Osteoblast (primary cell): Measurements from ENCODE around the gene PRCC. TPM values are rescaled to one million over a fixed set of nuclear protein-coding genes. Genes with fewer than 3 reads are reported as not detected.

Source experiments
- DNase-seq: peaks from one replicate; pipeline ENCODE4 v3.0.0; 2011; ENCODE audit warnings: low spot score, mixed read lengths; ENCODE audit not compliant: insufficient read length; ENCODE audit errors: missing footprints
- H2AFZ ChIP-seq: 2 replicates; pipeline ENCODE4 v1.6.0; 2011; ENCODE audit warnings: mild to moderate bottlenecking, low read length
- H3K27ac ChIP-seq: 2 replicates; pipeline ENCODE4 v1.5.1; 2011; ENCODE audit warnings: mild to moderate bottlenecking, low read depth, low read length, moderate library complexity
- H3K27me3 ChIP-seq: 2 replicates; pipeline ENCODE4 v1.6.0; 2012; ENCODE audit warnings: mild to moderate bottlenecking, control low read depth, inconsistent platforms, low read length, moderate library complexity; ENCODE audit not compliant: insufficient read depth
- H3K36me3 ChIP-seq: 2 replicates; pipeline ENCODE4 v1.5.1; 2011; ENCODE audit warnings: mild to moderate bottlenecking, low read length, control low read depth, moderate library complexity; ENCODE audit not compliant: insufficient read depth
- H3K4me1 ChIP-seq: 2 replicates; pipeline ENCODE4 v1.5.1; 2011; ENCODE audit warnings: mild to moderate bottlenecking, low read length, control low read depth, moderate library complexity; ENCODE audit not compliant: insufficient read depth
- H3K4me2 ChIP-seq: 2 replicates; pipeline ENCODE4 v1.6.0; 2011; ENCODE audit warnings: mild to moderate bottlenecking, low read length; ENCODE audit not compliant: insufficient read depth
- H3K4me3 ChIP-seq: fragments of 200-600 bp; sonication (generic); 3 replicates; pipeline ENCODE4 v1.5.1; 2012; ENCODE audit warnings: mild to moderate bottlenecking, low read length, inconsistent platforms; ENCODE audit not compliant: insufficient read depth
- H3K79me2 ChIP-seq: 2 replicates; pipeline ENCODE4 v1.6.0; 2012; ENCODE audit warnings: mild to moderate bottlenecking, low read length, control low read depth, inconsistent platforms; ENCODE audit not compliant: insufficient read depth
- H3K9me3 ChIP-seq: 2 replicates; pipeline ENCODE4 v1.5.1; 2011; ENCODE audit warnings: low read depth, low read length, control low read depth
- H4K20me1 ChIP-seq: 2 replicates; pipeline ENCODE4 v1.6.0; 2012; ENCODE audit warnings: mild to moderate bottlenecking, low read length, control low read depth; ENCODE audit not compliant: insufficient read depth
- total RNA-seq: library from RNA; depleted of rRNA; stranded (reverse); fragments of >200 nt; gene quantifications from 2 replicates; pipeline ENCODE4 v1.2.3, GENCODE V29; 2012
- TF ChIP-seq, protein P1 (sequence below): IDR thresholded peaks from 2 replicates; pipeline ENCODE4 v1.5.1; 2011; ENCODE audit warnings: mild to moderate bottlenecking, low read depth, low read length, moderate library complexity; ENCODE audit errors: extremely low read depth

Gene PRCC
- total RNA-seq, 1 donor = 22.8 TPM

- H3K27ac ChIP-seq = no peak overlapping the region
- no peak for DNase-seq
- H3K4me2 ChIP-seq = no peak overlapping the region
- no peaks in the 10 kb centered on the region for H3K27me3 ChIP-seq
- peaks cover 64% of the 10 kb centered on the region for H4K20me1 ChIP-seq
- peaks cover 12% of the 10 kb centered on the region for H3K4me1 ChIP-seq
- peaks cover 7% of the 10 kb centered on the region for H3K36me3 ChIP-seq
- peaks cover 91% of the 10 kb centered on the region for H3K79me2 ChIP-seq
- H3K9me3 ChIP-seq = no peaks in the 10 kb centered on the region
- TF ChIP-seq, protein P1, sequence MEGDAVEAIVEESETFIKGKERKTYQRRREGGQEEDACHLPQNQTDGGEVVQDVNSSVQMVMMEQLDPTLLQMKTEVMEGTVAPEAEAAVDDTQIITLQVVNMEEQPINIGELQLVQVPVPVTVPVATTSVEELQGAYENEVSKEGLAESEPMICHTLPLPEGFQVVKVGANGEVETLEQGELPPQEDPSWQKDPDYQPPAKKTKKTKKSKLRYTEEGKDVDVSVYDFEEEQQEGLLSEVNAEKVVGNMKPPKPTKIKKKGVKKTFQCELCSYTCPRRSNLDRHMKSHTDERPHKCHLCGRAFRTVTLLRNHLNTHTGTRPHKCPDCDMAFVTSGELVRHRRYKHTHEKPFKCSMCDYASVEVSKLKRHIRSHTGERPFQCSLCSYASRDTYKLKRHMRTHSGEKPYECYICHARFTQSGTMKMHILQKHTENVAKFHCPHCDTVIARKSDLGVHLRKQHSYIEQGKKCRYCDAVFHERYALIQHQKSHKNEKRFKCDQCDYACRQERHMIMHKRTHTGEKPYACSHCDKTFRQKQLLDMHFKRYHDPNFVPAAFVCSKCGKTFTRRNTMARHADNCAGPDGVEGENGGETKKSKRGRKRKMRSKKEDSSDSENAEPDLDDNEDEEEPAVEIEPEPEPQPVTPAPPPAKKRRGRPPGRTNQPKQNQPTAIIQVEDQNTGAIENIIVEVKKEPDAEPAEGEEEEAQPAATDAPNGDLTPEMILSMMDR = no peak
- no peak overlapping the region for H2AFZ ChIP-seq
- H3K4me3 ChIP-seq = no peak overlapping the region
Measured at GRCh38 chr1:156772728-156773497, 5.6 kb downstream of the PRCC start.

GRCh38 chr1:156773607-156774006 is 6.3 kb downstream of the PRCC start:
- Histone ChIP-seq H3K4me3 (no peak overlapping the region), H2AFZ (no peak overlapping the region), H3K36me3 (peaks cover 7% of the 10 kb centered on the region), H3K4me1 (peaks cover 8% of the 10 kb centered on the region), H3K4me2 (no peak overlapping the region), H3K27me3 (no peaks in the 10 kb centered on the region), H3K79me2 (peaks cover 91% of the 10 kb centered on the region), H3K9me3 (no peaks in the 10 kb centered on the region), H4K20me1 (peaks cover 62% of the 10 kb centered on the region), H3K27ac (no peak overlapping the region)
- no peak for DNase-seq
- TF ChIP-seq, protein P1 = no peak

DNA sequence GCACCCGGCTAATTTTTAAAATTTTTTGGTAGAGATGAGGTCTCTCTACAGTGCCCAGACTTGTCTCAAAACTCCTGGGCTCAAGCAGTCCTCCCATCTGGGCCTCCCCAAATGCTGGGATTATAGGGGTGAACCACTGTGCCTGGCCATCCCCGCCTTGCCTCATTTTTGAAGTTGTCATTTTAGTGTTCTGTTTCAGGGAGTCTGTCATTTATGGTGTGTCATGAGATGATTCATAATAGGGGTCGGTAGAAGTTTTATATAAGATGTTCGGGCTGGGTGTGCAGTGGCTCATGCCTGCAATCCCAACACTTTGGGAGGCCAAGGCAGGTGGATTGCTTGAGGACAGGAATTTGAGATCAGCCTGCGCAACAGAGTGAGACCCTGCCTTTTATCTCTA is 8.5 kb downstream of the PRCC start:
- no peak overlapping the region for H3K4me3 ChIP-seq
- H3K9me3 ChIP-seq = no peaks in the 10 kb centered on the region
- peaks cover 3% of the 10 kb centered on the region for H3K4me1 ChIP-seq
- peaks cover 88% of the 10 kb centered on the region for H3K79me2 ChIP-seq
- H4K20me1 ChIP-seq = peaks cover 65% of the 10 kb centered on the region
- TF ChIP-seq, protein P1 = no peak
- no peak for DNase-seq
- no peaks in the 10 kb centered on the region for H3K27me3 ChIP-seq
- no peak overlapping the region for H2AFZ ChIP-seq
- peaks cover under 1% of the 10 kb centered on the region for H3K36me3 ChIP-seq
- no peak overlapping the region for H3K27ac ChIP-seq
- H3K4me2 ChIP-seq = no peak overlapping the region

GRCh38 chr1:156776942-156777341 is 9.6 kb downstream of the PRCC start:
- Histone ChIP-seq H3K9me3 (no peaks in the 10 kb centered on the region), H3K4me1 (peaks cover 14% of the 10 kb centered on the region), H3K4me3 (no peak overlapping the region), H3K27me3 (no peaks in the 10 kb centered on the region), H3K36me3 (peaks cover 4% of the 10 kb centered on the region), H3K27ac (no peak overlapping the region), H2AFZ (no peak overlapping the region), H4K20me1 (peaks cover 71% of the 10 kb centered on the region), H3K4me2 (no peak overlapping the region), H3K79me2 (peaks cover 86% of the 10 kb centered on the region)
- DNase-seq = no peak
- TF ChIP-seq, protein P1 = no peak
